ENCODE data around the gene OGFOD1. TPM values are rescaled to one million over a fixed set of nuclear protein-coding genes. Genes with fewer than 3 reads are reported as not detected.

The OGFOD1 gene
- total and polyA plus RNA-seq, 9 of the 15 experiments (the other 6 are each of a cell fraction or from before 2014, with no cell fraction given): 60.4 to 134 (median 85.8) TPM

- TF ChIP-seq HMGN3 (IDR thresholded peaks at IDR 0.05; ENCODE audit: borderline replicate concordance, extremely low read depth, insufficient read length, low read depth, low read length): no peak
- no peak for TF ChIP-seq ARID3B (CRISPR knock-in tag; IDR thresholded peaks at IDR 0.05; ENCODE audit: borderline replicate concordance)
- 0 out of 2 replicates have a peak, but pooled peaks have one; percentile 21 for TF ChIP-seq DMBX1 (CRISPR knock-in tag; IDR thresholded peaks at IDR 0.05; ENCODE audit: borderline replicate concordance)
- peak; percentile 76 for TF ChIP-seq ZSCAN32 (CRISPR knock-in tag; IDR thresholded peaks at IDR 0.05)
- TF ChIP-seq SMAD1 (IDR thresholded peaks at IDR 0.05; ENCODE audit: low read depth, low read length, partially characterized antibody): no peak
- no peak for TF ChIP-seq NFYB (IDR thresholded peaks at IDR 0.05; ENCODE audit: extremely low read depth, insufficient read length)
- no peak for TF ChIP-seq CGGBP1 (CRISPR knock-in tag; IDR thresholded peaks at IDR 0.05)
- no peak for TF ChIP-seq MAFF (IDR thresholded peaks at IDR 0.05; ENCODE audit: low read length)
- no peak for TF ChIP-seq DLX4 (CRISPR knock-in tag; IDR thresholded peaks at IDR 0.05)
- TF ChIP-seq XRCC4 (IDR thresholded peaks at IDR 0.05; ENCODE audit: extremely low read depth, insufficient read depth, insufficient read length): no peak
- no peak for TF ChIP-seq U2AF1 (optimal IDR thresholded peaks at IDR 0.05; ENCODE audit: low read depth, low read length)
- no peak for TF ChIP-seq HOXB6 (CRISPR knock-in tag; IDR thresholded peaks at IDR 0.05; ENCODE audit: borderline replicate concordance)
- TF ChIP-seq ZNF644 (tag; IDR thresholded peaks at IDR 0.05; ENCODE audit: low read depth): no peak
- no peak for TF ChIP-seq PATZ1 (CRISPR knock-in tag; IDR thresholded peaks at IDR 0.05; ENCODE audit: borderline replicate concordance)
- TF ChIP-seq CAMTA2 (CRISPR knock-in tag; conservative IDR thresholded peaks at IDR 0.05): no peak
- no peak for TF ChIP-seq ADNP (tag; IDR thresholded peaks at IDR 0.05)
- TF ChIP-seq GTF3C2 (IDR thresholded peaks at IDR 0.05; ENCODE audit: borderline replicate concordance, extremely low read depth, insufficient read length): no peak
- TF ChIP-seq HIVEP1 (CRISPR knock-in tag; IDR thresholded peaks at IDR 0.05): no peak
- TF ChIP-seq SNAPC5 (CRISPR knock-in tag; IDR thresholded peaks at IDR 0.05): no peak
- TF ChIP-seq PHF20 (IDR thresholded peaks at IDR 0.05; ENCODE audit: partially characterized antibody): no peak
Measured at GRCh38 chr16:56478281-56479049, 27.1 kb downstream of the OGFOD1 start (continued).
